ENCODE measurements around the gene CNNM3. TPM values are rescaled to one million over a fixed set of nuclear protein-coding genes. Genes with fewer than 3 reads are reported as not detected.

Gene CNNM3
- total RNA-seq, 1 donor from 2014 or later: 29.0 TPM

DNA sequence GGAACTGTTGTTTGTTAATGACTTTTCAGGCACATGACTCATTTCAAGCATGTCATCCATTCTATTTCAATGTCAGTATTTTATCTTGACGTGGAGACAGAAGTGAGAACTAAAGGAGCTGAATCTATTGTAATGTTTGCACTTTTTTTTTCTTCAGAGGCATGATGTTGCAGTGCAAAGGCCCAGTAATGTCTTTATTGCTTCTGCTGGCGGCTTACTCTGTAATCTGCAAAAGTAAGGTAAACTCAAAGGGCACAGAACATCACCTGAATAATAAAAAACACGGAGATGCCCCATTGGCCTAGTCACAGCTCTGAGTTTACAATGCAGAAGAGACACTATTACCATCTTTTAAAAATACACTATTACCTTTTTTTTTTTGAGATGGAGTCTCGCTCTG lies 2.4 kb upstream of the CNNM3 start:
- H3K27ac ChIP-seq: no peak overlapping the region
- H3K4me3 ChIP-seq: no peak overlapping the region
- H3K27me3 ChIP-seq (ENCODE audit: low read depth): no peaks in the 10 kb centered on the region
- DNase-seq (no peak), ATAC-seq (no peak)
- intact Hi-C loops (cut with DNase I): no loop called here
- H3K9me3 ChIP-seq: no peaks in the 10 kb centered on the region
- peaks cover 25% of the 10 kb centered on the region for H3K4me1 ChIP-seq
- TF ChIP-seq CTCF (IDR thresholded peaks at IDR 0.05): no peak
- H3K36me3 ChIP-seq: peaks cover 17% of the 10 kb centered on the region

GRCh38 chr2:96815326-96816126 lies 542 bp upstream of the CNNM3 start:
- intact Hi-C loops (cut with DNase I): no loop called here
- no peaks in the 10 kb centered on the region for H3K9me3 ChIP-seq
- peak in 1 of 2 donors; percentile 2 for ATAC-seq
- peaks cover 5% of the 10 kb centered on the region for H3K36me3 ChIP-seq
- H3K4me1 ChIP-seq: peaks cover 44% of the 10 kb centered on the region
- peak overlapping the region; percentile 92 for H3K27ac ChIP-seq
- no peak for DNase-seq
- H3K27me3 ChIP-seq (ENCODE audit: low read depth): no peaks in the 10 kb centered on the region
- TF ChIP-seq CTCF (IDR thresholded peaks at IDR 0.05): no peak
- H3K4me3 ChIP-seq: peak overlapping the region; percentile 84

DNA sequence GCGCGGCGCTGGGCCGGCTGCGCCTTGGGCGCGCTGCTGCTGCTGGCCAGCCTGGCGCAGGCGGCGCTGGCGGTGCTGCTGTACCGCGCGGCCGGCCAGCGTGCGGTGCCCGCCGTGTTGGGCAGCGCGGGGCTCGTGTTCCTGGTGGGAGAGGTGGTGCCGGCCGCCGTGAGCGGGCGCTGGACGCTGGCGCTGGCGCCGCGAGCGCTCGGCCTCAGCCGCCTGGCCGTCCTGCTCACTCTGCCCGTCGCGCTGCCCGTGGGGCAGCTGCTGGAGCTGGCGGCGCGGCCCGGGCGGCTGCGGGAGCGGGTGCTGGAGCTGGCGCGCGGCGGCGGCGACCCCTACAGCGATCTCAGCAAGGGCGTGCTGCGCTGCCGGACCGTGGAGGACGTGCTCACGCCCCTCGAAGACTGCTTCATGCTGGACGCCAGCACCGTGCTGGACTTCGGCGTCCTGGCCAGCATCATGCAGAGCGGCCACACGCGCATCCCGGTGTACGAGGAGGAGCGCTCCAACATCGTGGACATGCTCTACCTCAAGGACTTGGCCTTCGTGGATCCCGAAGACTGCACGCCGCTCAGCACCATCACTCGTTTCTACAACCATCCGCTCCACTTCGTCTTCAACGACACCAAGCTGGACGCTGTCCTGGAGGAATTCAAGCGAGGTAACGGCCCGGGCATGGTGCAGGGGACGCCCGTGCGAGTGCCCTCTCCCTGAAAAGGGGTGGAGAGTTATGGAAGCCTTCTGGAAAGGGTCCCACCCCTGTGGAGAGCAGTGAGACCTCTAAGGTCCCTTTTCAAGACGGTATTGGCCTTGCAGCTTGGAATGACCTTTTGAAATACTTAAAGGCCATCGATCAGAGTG lies 1.0 kb downstream of the CNNM3 start:
- H3K9me3 ChIP-seq: no peaks in the 10 kb centered on the region
- no peak for TF ChIP-seq CTCF (IDR thresholded peaks at IDR 0.05)
- intact Hi-C loops (cut with DNase I): no loop called here
- no peak for ATAC-seq
- no peak overlapping the region for H3K27ac ChIP-seq
- H3K36me3 ChIP-seq: peaks cover 16% of the 10 kb centered on the region
- H3K4me1 ChIP-seq: peaks cover 53% of the 10 kb centered on the region
- no peak for DNase-seq
- H3K27me3 ChIP-seq (ENCODE audit: low read depth): no peaks in the 10 kb centered on the region
- H3K4me3 ChIP-seq: peak overlapping the region; percentile 84

- Histone ChIP-seq H3K27me3 (ENCODE audit: low read depth) (no peaks in the 10 kb centered on the region), H3K9me3 (no peaks in the 10 kb centered on the region), H3K4me1 (peaks cover 55% of the 10 kb centered on the region), H3K36me3 (peaks cover 24% of the 10 kb centered on the region), H3K27ac (no peak overlapping the region), H3K4me3 (peak overlapping the region; percentile 84)
- intact Hi-C loops (cut with DNase I): no loop called here
- DNase-seq (no peak), ATAC-seq (no peak)
- TF ChIP-seq CTCF (IDR thresholded peaks at IDR 0.05): no peak
Observed at GRCh38 chr2:96817882-96818281, 1.8 kb downstream of the CNNM3 start.

GRCh38 chr2:96819128-96819875 lies 3.2 kb downstream of the CNNM3 start:
- Histone ChIP-seq H3K4me1 (peaks cover 70% of the 10 kb centered on the region), H3K4me3 (peak overlapping the region; percentile 9), H3K9me3 (no peaks in the 10 kb centered on the region), H3K27me3 (ENCODE audit: low read depth) (no peaks in the 10 kb centered on the region), H3K27ac (no peak overlapping the region), H3K36me3 (peaks cover 32% of the 10 kb centered on the region)
- peak; percentile 32 to 45 for ATAC-seq
- intact Hi-C loops (cut with DNase I): no loop called here
- DNase-seq: peak; percentile 68
- TF ChIP-seq CTCF (IDR thresholded peaks at IDR 0.05): no peak

All from lower lobe of right lung (tissue), 2 donors.